HepG2 (cell line): Measurements from ENCODE around the gene CPT1C. TPM values are rescaled to one million over a fixed set of nuclear protein-coding genes. Genes with fewer than 3 reads are reported as not detected.

Source experiments
- CC2D1A ChIP-seq: sonication (generic); formaldehyde crosslinking; IDR thresholded peaks from 2 replicates; pipeline ENCODE4 v1.8.1; 2023; ENCODE audit warnings: mild to moderate bottlenecking, missing genetic modification reagents
- CHD4 ChIP-seq: fragments of 200-600 bp; sonication (generic); IDR thresholded peaks from 2 replicates; pipeline ENCODE4 v1.7.0; 2017; ENCODE audit warnings: mild to moderate bottlenecking, low read length, borderline replicate concordance
- HOXA5 ChIP-seq: sonication (generic); formaldehyde crosslinking; IDR thresholded peaks from 2 replicates; pipeline ENCODE4 v1.4.0; 2020; ENCODE audit warnings: missing genetic modification reagents
- HOXD1 ChIP-seq: sonication (generic); formaldehyde crosslinking; IDR thresholded peaks from 2 replicates; pipeline ENCODE4 v1.5.0; 2020; ENCODE audit warnings: missing genetic modification reagents
- KDM1A ChIP-seq: IDR thresholded peaks from 2 replicates; pipeline ENCODE4 v1.6.1; 2016; ENCODE audit warnings: missing compliant biosample characterization
- MZF1 ChIP-seq: sonication (generic); formaldehyde crosslinking; IDR thresholded peaks from 2 replicates; pipeline ENCODE4 v1.8.1; 2023; ENCODE audit warnings: mild to moderate bottlenecking, missing genetic modification reagents, borderline replicate concordance
- PAWR ChIP-seq: sonication (generic); formaldehyde crosslinking; IDR thresholded peaks from 2 replicates; pipeline ENCODE4 v1.4.0; 2020; ENCODE audit warnings: missing genetic modification reagents, mild to moderate bottlenecking, borderline replicate concordance
- PLSCR1 ChIP-seq: sonication (generic); formaldehyde crosslinking; IDR thresholded peaks from 2 replicates; pipeline ENCODE4 v1.5.0; 2020; ENCODE audit warnings: missing genetic modification reagents, mild to moderate bottlenecking, borderline replicate concordance
- RORA ChIP-seq: sonication (generic); formaldehyde crosslinking; IDR thresholded peaks from 2 replicates; pipeline ENCODE4 v1.5.0; 2020; ENCODE audit warnings: mild to moderate bottlenecking, missing genetic modification reagents, moderate library complexity
- SOX13 ChIP-seq, 3 experiments: fragments of 450-650 bp in 1 of 3; sonication (generic) in 1 of 3; formaldehyde crosslinking in 1 of 3; IDR thresholded peaks in 2 of 3; conservative IDR thresholded peaks in 1 of 3; 2 replicates each; pipeline versions ENCODE4 v1.5.0 to v1.6.1; 2016 to 2020; ENCODE audit warnings: antibody characterized with exemption in 1 of 3, mild to moderate bottlenecking in 1 of 3, missing compliant biosample characterization in 1 of 3, missing genetic modification reagents in 1 of 3, moderate library complexity in 1 of 3
- STAT5B ChIP-seq: sonication (generic); formaldehyde crosslinking; IDR thresholded peaks from 2 replicates; pipeline ENCODE4 v1.4.0; 2020; ENCODE audit warnings: missing genetic modification reagents
- U2AF2 ChIP-seq: fragments of 200-400 bp; formaldehyde crosslinking; IDR thresholded peaks from 2 replicates; pipeline ENCODE4 v1.6.1; 2017; ENCODE audit warnings: low read depth, mild to moderate bottlenecking, low read length
- ZBTB42 ChIP-seq: sonication (generic); formaldehyde crosslinking; IDR thresholded peaks from 2 replicates; pipeline ENCODE4 v1.5.0; 2020; ENCODE audit warnings: mild to moderate bottlenecking, missing genetic modification reagents
- ZNF282 ChIP-seq: fragments of 450-650 bp; IDR thresholded peaks from 2 replicates; pipeline ENCODE4 v1.6.1; 2018; ENCODE audit not compliant: partially characterized antibody
- ZSCAN9 ChIP-seq: IDR thresholded peaks from 2 replicates; pipeline ENCODE4 v1.6.1; 2016; ENCODE audit warnings: borderline replicate concordance
- polyA plus RNA-seq, 8 experiments: library from polyadenylated mRNA; depleted of rRNA in 3 of 8; stranded (reverse) in 7 of 8; unstranded in 1 of 8; fragments of >200 nt; fragmentation: Illumina TruSeq in 4 of 8; extraction: Trizol in 4 of 8; gene quantifications; 2 replicates each; pipeline versions ENCODE4 v1.2.1 to v1.2.3, GENCODE V29; 2011 to 2016; ENCODE audit warnings: low read depth in 4 of 8, missing spikeins in 1 of 8, mixed read lengths in 1 of 8; ENCODE audit not compliant: insufficient read depth in 1 of 8
- total RNA-seq, 5 experiments: library from RNA; depleted of rRNA; stranded (reverse); fragments of >200 nt; fragmentation: Illumina TruSeq; extraction: Trizol; gene quantifications; 2 replicates each; pipeline ENCODE4 v1.2.3, GENCODE V29; 2016; ENCODE audit warnings: low read depth in 1 of 5
- TF ChIP-seq, protein P1 (sequence below): sonication (generic); formaldehyde crosslinking; IDR thresholded peaks from 2 replicates; pipeline ENCODE4 v1.8.0; 2022; ENCODE audit warnings: mild to moderate bottlenecking, missing genetic modification reagents
- TF ChIP-seq, protein P2 (sequence below): sonication (generic); formaldehyde crosslinking; IDR thresholded peaks from 2 replicates; pipeline ENCODE4 v1.4.0; 2020; ENCODE audit warnings: missing genetic modification reagents
- TF ChIP-seq, protein P3 (sequence below): sonication (generic); formaldehyde crosslinking; IDR thresholded peaks from 2 replicates; pipeline ENCODE4 v1.4.0; 2020; ENCODE audit warnings: mild to moderate bottlenecking, missing genetic modification reagents, borderline replicate concordance

CPT1C gene
- total and polyA plus RNA-seq, 2 of the 13 experiments (the other 11 are each of a cell fraction or from before 2014, with no cell fraction given) = 0.18 TPM; not detected in 1

- TF ChIP-seq PAWR (CRISPR knock-in tag) (no peak), U2AF2 (no peak), PLSCR1 (CRISPR knock-in tag) (no peak), ZSCAN9 (CRISPR knock-in tag) (no peak; the same call in 1 of the 2 replicates), RORA (CRISPR knock-in tag) (no peak), MZF1 (CRISPR knock-in tag) (no peak), HOXA5 (CRISPR knock-in tag) (0 out of 2 replicates have a peak, but pooled peaks have one; percentile 47), ZBTB42 (no peak), CC2D1A (CRISPR knock-in tag) (no peak), STAT5B (CRISPR knock-in tag) (no peak), CHD4 (no peak), KDM1A (CRISPR knock-in tag) (peak; percentile 38; the same call in 1 of the 2 replicates), SOX13 (IDR thresholded peaks at IDR 0.05) (no peak), SOX13 (CRISPR knock-in tag; conservative IDR thresholded peaks at IDR 0.05 in 1 of 2, IDR thresholded peaks at IDR 0.05 in 1 of 2) (no peak), ZNF282 (no peak), HOXD1 (CRISPR knock-in tag) (no peak)
- TF ChIP-seq, protein P1, sequence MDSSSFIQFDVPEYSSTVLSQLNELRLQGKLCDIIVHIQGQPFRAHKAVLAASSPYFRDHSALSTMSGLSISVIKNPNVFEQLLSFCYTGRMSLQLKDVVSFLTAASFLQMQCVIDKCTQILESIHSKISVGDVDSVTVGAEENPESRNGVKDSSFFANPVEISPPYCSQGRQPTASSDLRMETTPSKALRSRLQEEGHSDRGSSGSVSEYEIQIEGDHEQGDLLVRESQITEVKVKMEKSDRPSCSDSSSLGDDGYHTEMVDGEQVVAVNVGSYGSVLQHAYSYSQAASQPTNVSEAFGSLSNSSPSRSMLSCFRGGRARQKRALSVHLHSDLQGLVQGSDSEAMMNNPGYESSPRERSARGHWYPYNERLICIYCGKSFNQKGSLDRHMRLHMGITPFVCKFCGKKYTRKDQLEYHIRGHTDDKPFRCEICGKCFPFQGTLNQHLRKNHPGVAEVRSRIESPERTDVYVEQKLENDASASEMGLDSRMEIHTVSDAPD (CRISPR knock-in tag) = peak; percentile 68; the same call in 1 of the 2 replicates
- TF ChIP-seq, protein P2, sequence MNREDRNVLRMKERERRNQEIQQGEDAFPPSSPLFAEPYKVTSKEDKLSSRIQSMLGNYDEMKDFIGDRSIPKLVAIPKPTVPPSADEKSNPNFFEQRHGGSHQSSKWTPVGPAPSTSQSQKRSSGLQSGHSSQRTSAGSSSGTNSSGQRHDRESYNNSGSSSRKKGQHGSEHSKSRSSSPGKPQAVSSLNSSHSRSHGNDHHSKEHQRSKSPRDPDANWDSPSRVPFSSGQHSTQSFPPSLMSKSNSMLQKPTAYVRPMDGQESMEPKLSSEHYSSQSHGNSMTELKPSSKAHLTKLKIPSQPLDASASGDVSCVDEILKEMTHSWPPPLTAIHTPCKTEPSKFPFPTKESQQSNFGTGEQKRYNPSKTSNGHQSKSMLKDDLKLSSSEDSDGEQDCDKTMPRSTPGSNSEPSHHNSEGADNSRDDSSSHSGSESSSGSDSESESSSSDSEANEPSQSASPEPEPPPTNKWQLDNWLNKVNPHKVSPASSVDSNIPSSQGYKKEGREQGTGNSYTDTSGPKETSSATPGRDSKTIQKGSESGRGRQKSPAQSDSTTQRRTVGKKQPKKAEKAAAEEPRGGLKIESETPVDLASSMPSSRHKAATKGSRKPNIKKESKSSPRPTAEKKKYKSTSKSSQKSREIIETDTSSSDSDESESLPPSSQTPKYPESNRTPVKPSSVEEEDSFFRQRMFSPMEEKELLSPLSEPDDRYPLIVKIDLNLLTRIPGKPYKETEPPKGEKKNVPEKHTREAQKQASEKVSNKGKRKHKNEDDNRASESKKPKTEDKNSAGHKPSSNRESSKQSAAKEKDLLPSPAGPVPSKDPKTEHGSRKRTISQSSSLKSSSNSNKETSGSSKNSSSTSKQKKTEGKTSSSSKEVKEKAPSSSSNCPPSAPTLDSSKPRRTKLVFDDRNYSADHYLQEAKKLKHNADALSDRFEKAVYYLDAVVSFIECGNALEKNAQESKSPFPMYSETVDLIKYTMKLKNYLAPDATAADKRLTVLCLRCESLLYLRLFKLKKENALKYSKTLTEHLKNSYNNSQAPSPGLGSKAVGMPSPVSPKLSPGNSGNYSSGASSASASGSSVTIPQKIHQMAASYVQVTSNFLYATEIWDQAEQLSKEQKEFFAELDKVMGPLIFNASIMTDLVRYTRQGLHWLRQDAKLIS = no peak
- TF ChIP-seq, protein P3, sequence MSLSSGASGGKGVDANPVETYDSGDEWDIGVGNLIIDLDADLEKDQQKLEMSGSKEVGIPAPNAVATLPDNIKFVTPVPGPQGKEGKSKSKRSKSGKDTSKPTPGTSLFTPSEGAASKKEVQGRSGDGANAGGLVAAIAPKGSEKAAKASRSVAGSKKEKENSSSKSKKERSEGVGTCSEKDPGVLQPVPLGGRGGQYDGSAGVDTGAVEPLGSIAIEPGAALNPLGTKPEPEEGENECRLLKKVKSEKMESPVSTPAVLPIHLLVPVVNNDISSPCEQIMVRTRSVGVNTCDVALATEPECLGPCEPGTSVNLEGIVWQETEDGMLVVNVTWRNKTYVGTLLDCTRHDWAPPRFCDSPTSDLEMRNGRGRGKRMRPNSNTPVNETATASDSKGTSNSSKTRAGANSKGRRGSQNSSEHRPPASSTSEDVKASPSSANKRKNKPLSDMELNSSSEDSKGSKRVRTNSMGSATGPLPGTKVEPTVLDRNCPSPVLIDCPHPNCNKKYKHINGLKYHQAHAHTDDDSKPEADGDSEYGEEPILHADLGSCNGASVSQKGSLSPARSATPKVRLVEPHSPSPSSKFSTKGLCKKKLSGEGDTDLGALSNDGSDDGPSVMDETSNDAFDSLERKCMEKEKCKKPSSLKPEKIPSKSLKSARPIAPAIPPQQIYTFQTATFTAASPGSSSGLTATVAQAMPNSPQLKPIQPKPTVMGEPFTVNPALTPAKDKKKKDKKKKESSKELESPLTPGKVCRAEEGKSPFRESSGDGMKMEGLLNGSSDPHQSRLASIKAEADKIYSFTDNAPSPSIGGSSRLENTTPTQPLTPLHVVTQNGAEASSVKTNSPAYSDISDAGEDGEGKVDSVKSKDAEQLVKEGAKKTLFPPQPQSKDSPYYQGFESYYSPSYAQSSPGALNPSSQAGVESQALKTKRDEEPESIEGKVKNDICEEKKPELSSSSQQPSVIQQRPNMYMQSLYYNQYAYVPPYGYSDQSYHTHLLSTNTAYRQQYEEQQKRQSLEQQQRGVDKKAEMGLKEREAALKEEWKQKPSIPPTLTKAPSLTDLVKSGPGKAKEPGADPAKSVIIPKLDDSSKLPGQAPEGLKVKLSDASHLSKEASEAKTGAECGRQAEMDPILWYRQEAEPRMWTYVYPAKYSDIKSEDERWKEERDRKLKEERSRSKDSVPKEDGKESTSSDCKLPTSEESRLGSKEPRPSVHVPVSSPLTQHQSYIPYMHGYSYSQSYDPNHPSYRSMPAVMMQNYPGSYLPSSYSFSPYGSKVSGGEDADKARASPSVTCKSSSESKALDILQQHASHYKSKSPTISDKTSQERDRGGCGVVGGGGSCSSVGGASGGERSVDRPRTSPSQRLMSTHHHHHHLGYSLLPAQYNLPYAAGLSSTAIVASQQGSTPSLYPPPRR = peak; percentile 52; the same call in 1 of the 2 replicates
These were observed 18.6 kb upstream of the CPT1C start (continued) for GRCh38 chr19:49672131-49672919.
